ENCODE results near the gene TRPM4. TPM values are rescaled to one million over a fixed set of nuclear protein-coding genes. Genes with fewer than 3 reads are reported as not detected.
"Not testable (repeated sequence)": the region's sequence is repeated elsewhere in the genome, so short reads cannot be mapped to it uniquely, and the experiment has no call there.

The TRPM4 gene
- total RNA-seq, 2 experiments from 2014 or later, result not detected

- DNase-seq, result no peak
- Mint-ChIP-seq H3K4me3 (peak overlapping the region; percentile 46), H3K27me3 (peaks cover 16% of the 10 kb centered on the region), H3K27ac (no peak overlapping the region), H3K9me3 (no peaks in the 10 kb centered on the region), H3K4me1 (peaks cover 19% of the 10 kb centered on the region), H3K36me3 (peaks cover 4% of the 10 kb centered on the region)
These were observed 37.3 kb upstream of the TRPM4 start for GRCh38 chr19:49120325-49120683.

DNA sequence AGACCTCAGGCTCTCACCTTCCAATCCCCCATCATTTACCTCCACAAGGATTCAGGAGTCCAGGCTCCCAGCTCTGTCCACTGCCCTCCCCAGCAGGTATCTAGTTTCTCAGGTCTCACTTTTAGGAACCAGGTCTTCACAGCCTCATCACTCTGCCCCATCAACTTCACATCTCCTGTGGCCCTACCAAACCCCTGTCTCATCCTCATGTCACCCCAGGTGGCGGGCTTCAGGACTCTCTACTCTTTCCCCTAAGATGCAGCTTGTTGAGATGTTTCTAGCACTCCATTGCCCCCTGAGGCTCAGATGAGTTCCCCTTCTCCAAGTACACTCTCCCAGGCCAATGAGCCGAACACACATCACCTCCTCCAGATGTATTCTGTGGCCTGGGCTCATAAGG, 36.7 kb upstream of the TRPM4 start:
- H3K4me3 Mint-ChIP-seq, result peak overlapping the region; percentile 46
- H3K9me3 Mint-ChIP-seq, result no peaks in the 10 kb centered on the region
- peaks cover 4% of the 10 kb centered on the region for H3K36me3 Mint-ChIP-seq
- H3K4me1 Mint-ChIP-seq, result peaks cover 19% of the 10 kb centered on the region
- no peak overlapping the region for H3K27ac Mint-ChIP-seq
- DNase-seq, result no peak
- peaks cover 16% of the 10 kb centered on the region for H3K27me3 Mint-ChIP-seq

DNA sequence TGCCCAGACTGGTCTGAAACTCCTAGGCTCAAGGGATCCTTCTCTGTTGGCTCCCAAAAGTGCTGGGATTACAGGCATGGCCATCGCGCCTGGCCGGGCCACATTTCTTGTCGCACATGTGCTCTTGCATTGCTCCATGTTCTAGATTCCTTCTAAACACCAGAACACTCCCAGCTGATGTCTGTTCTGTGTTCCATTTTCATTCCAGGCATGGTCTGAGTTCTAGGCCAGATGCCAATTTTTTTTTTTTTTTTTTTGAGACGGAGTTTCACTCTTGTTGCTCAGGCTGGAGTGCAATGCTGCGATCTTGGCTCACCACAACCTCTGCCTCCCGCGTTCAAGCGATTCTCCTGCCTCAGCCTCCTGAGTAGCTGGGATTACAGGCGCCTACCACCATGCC, 35.8 kb upstream of the TRPM4 start:
- H3K4me1 Mint-ChIP-seq, result peaks cover 19% of the 10 kb centered on the region
- not testable (repeated sequence) for H3K9me3 Mint-ChIP-seq, DNase-seq, H3K27ac Mint-ChIP-seq, H3K4me3 Mint-ChIP-seq, H3K36me3 Mint-ChIP-seq
- H3K27me3 Mint-ChIP-seq, result peaks cover 16% of the 10 kb centered on the region

DNA sequence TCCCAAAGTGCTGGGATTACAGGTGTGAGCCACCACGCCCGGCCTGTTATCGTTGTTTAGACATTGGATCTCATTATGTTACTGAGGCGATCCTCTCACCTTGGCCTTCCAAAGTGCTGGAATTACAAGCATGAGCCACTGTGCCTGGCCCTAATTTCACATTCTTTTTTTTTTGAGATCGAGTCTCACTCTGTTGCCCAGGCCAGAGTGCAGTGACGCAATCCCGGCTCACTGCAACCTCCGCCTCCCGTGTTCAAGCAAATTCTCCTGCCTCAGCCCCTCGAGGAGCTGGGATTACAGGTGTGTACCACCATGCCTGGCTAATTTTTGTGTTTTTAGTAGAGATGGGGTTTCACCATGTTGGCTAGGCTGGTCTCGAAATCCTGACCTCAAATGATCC, 34.3 kb upstream of the TRPM4 start:
- not testable (repeated sequence) for H3K36me3 Mint-ChIP-seq, H3K9me3 Mint-ChIP-seq, DNase-seq, H3K4me3 Mint-ChIP-seq, H3K27ac Mint-ChIP-seq
- peaks cover 16% of the 10 kb centered on the region for H3K27me3 Mint-ChIP-seq
- H3K4me1 Mint-ChIP-seq, result peaks cover 13% of the 10 kb centered on the region

- DNase-seq, result no peak
- H3K4me3 Mint-ChIP-seq, result no peak overlapping the region
- peaks cover 10% of the 10 kb centered on the region for H3K4me1 Mint-ChIP-seq
- H3K36me3 Mint-ChIP-seq, result no peaks in the 10 kb centered on the region
- H3K9me3 Mint-ChIP-seq, result no peaks in the 10 kb centered on the region
- H3K27me3 Mint-ChIP-seq, result peaks cover 12% of the 10 kb centered on the region
- H3K27ac Mint-ChIP-seq, result no peak overlapping the region
These were observed 32.4 kb upstream of the TRPM4 start for GRCh38 chr19:49125025-49125731.

DNA sequence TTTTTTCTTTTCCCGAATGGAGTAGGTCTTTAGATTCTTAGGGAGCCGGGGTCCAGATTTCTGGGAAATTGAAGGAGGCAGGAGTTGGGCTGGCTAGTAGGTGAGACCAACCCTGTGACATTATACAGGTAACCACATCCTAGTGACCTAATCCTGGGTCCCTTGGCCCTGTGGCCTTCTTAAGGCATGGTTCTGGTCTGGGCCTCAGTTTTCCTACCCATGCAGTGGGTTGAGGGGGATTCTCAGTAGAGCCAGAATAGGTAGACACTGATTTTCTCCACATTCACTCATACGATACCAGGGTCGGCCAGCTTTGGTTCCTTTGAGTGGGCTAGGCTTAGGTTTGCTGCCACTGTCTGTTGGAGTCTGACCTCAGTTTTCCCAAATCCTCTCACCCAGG, 31.0 kb upstream of the TRPM4 start:
- Mint-ChIP-seq H3K9me3 (no peaks in the 10 kb centered on the region), H3K27me3 (peaks cover 4% of the 10 kb centered on the region), H3K4me3 (no peak overlapping the region), H3K4me1 (peaks cover 2% of the 10 kb centered on the region), H3K36me3 (no peaks in the 10 kb centered on the region), H3K27ac (no peak overlapping the region)
- DNase-seq, result no peak

- H3K36me3 Mint-ChIP-seq, H3K4me1 Mint-ChIP-seq, H3K27me3 Mint-ChIP-seq, DNase-seq, H3K27ac Mint-ChIP-seq, H3K4me3 Mint-ChIP-seq, H3K9me3 Mint-ChIP-seq: not testable (repeated sequence)
These were observed 30.4 kb upstream of the TRPM4 start for GRCh38 chr19:49127225-49127624.

GRCh38 chr19:49127674-49128544, 29.7 kb upstream of the TRPM4 start:
- no peaks in the 10 kb centered on the region for H3K36me3 Mint-ChIP-seq
- H3K4me3 Mint-ChIP-seq, result peak overlapping the region; percentile 85
- no peaks in the 10 kb centered on the region for H3K9me3 Mint-ChIP-seq
- DNase-seq, result peak; percentile 94
- peaks cover 4% of the 10 kb centered on the region for H3K27me3 Mint-ChIP-seq
- peak overlapping the region; percentile 87 for H3K27ac Mint-ChIP-seq
- H3K4me1 Mint-ChIP-seq, result peaks cover 2% of the 10 kb centered on the region

- Mint-ChIP-seq H3K4me3 (peak overlapping the region; percentile 85), H3K36me3 (peaks cover 1% of the 10 kb centered on the region), H3K9me3 (no peaks in the 10 kb centered on the region), H3K27me3 (peaks cover 6% of the 10 kb centered on the region), H3K27ac (no peak overlapping the region), H3K4me1 (peaks cover 6% of the 10 kb centered on the region)
- no peak for DNase-seq
These were observed 28.9 kb upstream of the TRPM4 start for GRCh38 chr19:49128545-49129237.

GRCh38 chr19:49129238-49129583, 28.4 kb upstream of the TRPM4 start:
- no peak overlapping the region for H3K27ac Mint-ChIP-seq
- H3K4me1 Mint-ChIP-seq, result peaks cover 11% of the 10 kb centered on the region
- peaks cover 10% of the 10 kb centered on the region for H3K27me3 Mint-ChIP-seq
- no peak overlapping the region for H3K4me3 Mint-ChIP-seq
- H3K9me3 Mint-ChIP-seq, result no peaks in the 10 kb centered on the region
- H3K36me3 Mint-ChIP-seq, result peaks cover 3% of the 10 kb centered on the region
- no peak for DNase-seq

- H3K4me1 Mint-ChIP-seq, result peaks cover 11% of the 10 kb centered on the region
- no peak for DNase-seq
- H3K27me3 Mint-ChIP-seq, result peaks cover 19% of the 10 kb centered on the region
- no peak overlapping the region for H3K4me3 Mint-ChIP-seq
- no peaks in the 10 kb centered on the region for H3K9me3 Mint-ChIP-seq
- H3K27ac Mint-ChIP-seq, result no peak overlapping the region
- H3K36me3 Mint-ChIP-seq, result peaks cover 5% of the 10 kb centered on the region
These were observed 27.3 kb upstream of the TRPM4 start for GRCh38 chr19:49130325-49130724.

GRCh38 chr19:49132974-49133609, 24.5 kb upstream of the TRPM4 start:
- no peak for DNase-seq
- peak overlapping the region; percentile 67 for H3K4me3 Mint-ChIP-seq
- H3K27ac Mint-ChIP-seq, result no peak overlapping the region
- H3K36me3 Mint-ChIP-seq, result peaks cover 5% of the 10 kb centered on the region
- peaks cover 11% of the 10 kb centered on the region for H3K4me1 Mint-ChIP-seq
- peaks cover 19% of the 10 kb centered on the region for H3K27me3 Mint-ChIP-seq
- H3K9me3 Mint-ChIP-seq, result no peaks in the 10 kb centered on the region

DNA sequence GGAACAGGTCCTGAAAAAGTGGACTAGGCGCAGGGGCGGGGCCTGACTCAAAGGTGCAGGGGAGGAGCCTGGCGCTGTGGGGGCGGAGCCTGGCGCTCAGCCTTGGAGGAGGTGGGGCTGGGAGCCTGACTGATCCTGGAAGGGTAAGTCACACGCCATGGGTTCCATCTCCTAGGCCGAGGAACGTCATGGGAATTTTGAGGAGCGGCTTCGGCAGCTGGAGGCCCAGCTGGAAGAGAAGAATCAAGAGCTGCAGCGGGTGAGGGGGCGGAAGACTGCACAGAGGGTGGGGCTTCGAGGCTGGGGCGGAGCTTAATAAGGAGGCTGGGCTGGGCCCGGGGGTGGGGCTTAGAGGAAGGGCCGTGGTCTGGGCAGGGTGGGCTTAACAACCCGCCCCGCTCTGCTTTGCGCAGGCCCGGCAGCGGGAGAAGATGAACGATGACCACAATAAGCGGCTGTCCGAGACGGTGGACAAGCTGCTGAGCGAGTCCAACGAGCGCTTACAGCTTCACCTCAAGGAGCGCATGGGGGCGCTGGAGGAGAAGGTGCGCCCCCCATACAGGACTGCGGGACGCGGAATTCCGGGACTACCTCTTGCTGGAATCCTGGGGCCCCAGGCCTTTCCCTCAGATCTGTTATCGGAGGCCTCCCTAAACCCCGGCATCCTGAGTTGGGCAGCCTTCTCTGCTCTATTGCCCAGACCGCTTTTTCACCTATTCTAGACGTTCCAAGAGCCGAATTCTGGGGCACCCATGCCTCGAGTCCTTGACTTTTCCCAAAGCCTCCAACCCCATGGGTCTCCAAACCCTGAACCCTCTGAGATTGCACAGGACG, 23.8 kb upstream of the TRPM4 start:
- H3K4me1 Mint-ChIP-seq, result peaks cover 9% of the 10 kb centered on the region
- peak overlapping the region; percentile 67 for H3K4me3 Mint-ChIP-seq
- peaks cover 19% of the 10 kb centered on the region for H3K27me3 Mint-ChIP-seq
- H3K36me3 Mint-ChIP-seq, result peaks cover 5% of the 10 kb centered on the region
- no peak for DNase-seq
- no peaks in the 10 kb centered on the region for H3K9me3 Mint-ChIP-seq
- H3K27ac Mint-ChIP-seq, result no peak overlapping the region

DNA sequence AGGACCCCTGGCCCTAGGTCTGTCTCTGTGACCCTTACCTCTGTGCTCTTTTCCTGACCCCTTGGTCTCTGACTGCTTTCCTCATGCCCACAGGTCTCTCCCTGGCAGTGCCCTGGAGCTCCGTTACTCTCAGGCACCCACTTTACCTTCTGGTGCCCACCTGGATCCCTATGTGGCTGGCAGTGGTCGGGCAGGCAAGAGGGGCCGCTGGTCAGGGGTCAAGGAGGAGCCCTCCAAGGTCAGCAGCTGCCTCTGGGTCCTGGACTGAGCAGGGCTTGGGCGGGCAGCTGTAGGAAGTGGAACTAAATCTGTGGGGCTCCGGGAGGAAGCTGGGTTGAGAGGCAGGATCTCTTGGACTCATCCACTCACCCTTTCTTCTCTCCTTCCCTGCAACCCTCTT, 21.9 kb upstream of the TRPM4 start:
- H3K27ac Mint-ChIP-seq, result no peak overlapping the region
- no peak for DNase-seq
- H3K36me3 Mint-ChIP-seq, result peaks cover 5% of the 10 kb centered on the region
- peaks cover 19% of the 10 kb centered on the region for H3K27me3 Mint-ChIP-seq
- no peaks in the 10 kb centered on the region for H3K9me3 Mint-ChIP-seq
- H3K4me3 Mint-ChIP-seq, result no peak overlapping the region
- peaks cover 9% of the 10 kb centered on the region for H3K4me1 Mint-ChIP-seq

Data from activated naive CD8-positive, alpha-beta T cell treated with anti-CD3 and anti-CD28 coated beads for 36 hours (primary cell).